Prostate gland (tissue), 2 donors: ENCODE data around the gene HPS3. TPM values are rescaled to one million over a fixed set of nuclear protein-coding genes. Genes with fewer than 3 reads are reported as not detected.

Experiments
- DNase-seq: peaks from one replicate; pipeline ENCODE4 v3.0.0-alpha.2; 2019; ENCODE audit warnings: low spot score
- H3K27ac ChIP-seq, 2 donors: fragments of 200-600 bp; sonication (generic); 2 replicates each; pipeline ENCODE4 v1.5.1; 2017 to 2019
- H3K27me3 ChIP-seq: fragments of 200-600 bp; sonication (generic); replicated peaks from 2 replicates; pipeline ENCODE4 v1.5.1; 2019; ENCODE audit not compliant: insufficient read depth
- H3K36me3 ChIP-seq, 2 donors: fragments of 200-600 bp; sonication (generic); 1 replicate in 1 of 2; 2 replicates in 1 of 2; pipeline versions ENCODE4 v1.5.1 to v1.8.1; 2017 to 2019
- H3K4me1 ChIP-seq: fragments of 200-600 bp; sonication (generic); replicated peaks from 2 replicates; pipeline ENCODE4 v1.5.1; 2019
- H3K4me3 ChIP-seq, 2 donors: fragments of 200-600 bp; sonication (generic); 2 replicates each; pipeline ENCODE4 v1.5.1; 2017 to 2019
- H3K9me3 ChIP-seq: fragments of 200-600 bp; sonication (generic); 2 replicates; pipeline ENCODE4 v1.5.1; 2017
- POLR2A ChIP-seq: fragments of 450-650 bp; IDR thresholded peaks from one replicate; pipeline ENCODE4 v1.6.1; 2016; ENCODE audit warnings: antibody characterized with exemption, mild to moderate bottlenecking
- POLR2AphosphoS5 ChIP-seq: sonication (generic); formaldehyde crosslinking; IDR thresholded peaks from one replicate; pipeline ENCODE4 v1.6.1; 2017; ENCODE audit warnings: antibody characterized with exemption
- WGBS: methylation state at CpG from one replicate; pipeline ENCODE4 v1.1.5; 2018; 5-methylcytosine and 5-hydroxymethylcytosine counted together
- intact Hi-C: fragments of 100-400 bp; cut with DNase I; formaldehyde crosslinking; loops from one replicate; pipeline ENCODE4 v1.14.2; 2022
- total RNA-seq, 2 donors: library from RNA; depleted of rRNA; stranded (reverse); fragments of >200 nt; gene quantifications; one replicate each; pipeline ENCODE4 v1.1.0, GENCODE V29; 2016
- TF ChIP-seq, protein P1 (sequence below), 4 experiments: fragments of 200-600 bp in 2 of 4; fragments of 450-650 bp in 2 of 4; sonication (generic) in 2 of 4; IDR thresholded peaks; 1 replicate in 3 of 4; 2 replicates in 1 of 4; pipeline ENCODE4 v1.5.1; 2016 to 2019; ENCODE audit warnings: antibody characterized with exemption in 4 of 4, mild to moderate bottlenecking in 2 of 4, moderate library complexity in 2 of 4

HPS3 gene
- total RNA-seq, 2 donors from 2014 or later: 17.6 to 25.2 TPM

DNA sequence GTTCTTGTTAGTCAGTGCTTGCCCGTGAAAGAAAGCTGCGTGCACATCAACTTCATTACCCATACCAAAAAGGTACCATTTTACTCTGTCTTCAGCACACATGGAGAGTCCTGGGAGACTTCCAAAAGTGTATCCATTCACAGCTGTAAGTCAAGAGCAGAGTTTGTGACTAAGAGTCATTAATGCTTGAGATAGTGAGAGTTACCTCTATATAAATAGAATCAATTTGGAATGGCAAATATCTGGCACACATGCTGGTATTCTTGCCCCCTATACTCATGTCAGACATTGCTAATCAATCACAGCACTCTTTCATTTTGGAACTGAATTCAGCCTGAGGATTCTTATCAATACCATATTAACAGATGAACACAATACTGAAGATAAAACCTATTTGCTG, 78.0 kb downstream of the HPS3 start:
- no peak for TF ChIP-seq POLR2AphosphoS5
- TF ChIP-seq POLR2A: no peak
- TF ChIP-seq, protein P1, sequence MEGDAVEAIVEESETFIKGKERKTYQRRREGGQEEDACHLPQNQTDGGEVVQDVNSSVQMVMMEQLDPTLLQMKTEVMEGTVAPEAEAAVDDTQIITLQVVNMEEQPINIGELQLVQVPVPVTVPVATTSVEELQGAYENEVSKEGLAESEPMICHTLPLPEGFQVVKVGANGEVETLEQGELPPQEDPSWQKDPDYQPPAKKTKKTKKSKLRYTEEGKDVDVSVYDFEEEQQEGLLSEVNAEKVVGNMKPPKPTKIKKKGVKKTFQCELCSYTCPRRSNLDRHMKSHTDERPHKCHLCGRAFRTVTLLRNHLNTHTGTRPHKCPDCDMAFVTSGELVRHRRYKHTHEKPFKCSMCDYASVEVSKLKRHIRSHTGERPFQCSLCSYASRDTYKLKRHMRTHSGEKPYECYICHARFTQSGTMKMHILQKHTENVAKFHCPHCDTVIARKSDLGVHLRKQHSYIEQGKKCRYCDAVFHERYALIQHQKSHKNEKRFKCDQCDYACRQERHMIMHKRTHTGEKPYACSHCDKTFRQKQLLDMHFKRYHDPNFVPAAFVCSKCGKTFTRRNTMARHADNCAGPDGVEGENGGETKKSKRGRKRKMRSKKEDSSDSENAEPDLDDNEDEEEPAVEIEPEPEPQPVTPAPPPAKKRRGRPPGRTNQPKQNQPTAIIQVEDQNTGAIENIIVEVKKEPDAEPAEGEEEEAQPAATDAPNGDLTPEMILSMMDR (IDR thresholded peaks at IDR 0.05): no peak
- no peak overlapping the region for H3K4me3 ChIP-seq
- no peak overlapping the region for H3K27ac ChIP-seq
- no peaks in the 10 kb centered on the region for H3K27me3 ChIP-seq
- DNase-seq: no peak
- WGBS: 92% methylated on average over 2 of the region's 2 CpGs
- intact Hi-C loops: no loop called here
- H3K9me3 ChIP-seq: no peaks in the 10 kb centered on the region
- no peaks in the 10 kb centered on the region for H3K4me1 ChIP-seq
- H3K36me3 ChIP-seq: no peaks in the 10 kb centered on the region

DNA sequence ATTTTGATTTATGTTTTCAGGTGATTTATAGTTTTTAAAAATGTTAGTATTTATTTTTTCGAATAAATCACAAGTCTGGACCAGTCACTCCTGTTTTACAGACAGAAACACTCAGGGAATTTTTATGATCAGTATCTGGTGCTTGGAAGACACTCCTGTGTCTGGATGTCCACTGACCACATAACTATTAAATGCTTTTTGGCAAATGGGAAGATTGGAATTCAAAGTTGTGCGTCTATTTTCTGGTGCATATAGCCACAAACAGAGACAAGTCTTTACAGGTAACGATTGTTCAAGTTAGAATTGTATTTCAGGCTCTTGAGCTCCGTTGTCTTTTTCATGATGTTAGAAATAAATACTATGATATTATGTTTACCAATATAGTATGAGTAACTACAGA, 80.0 kb downstream of the HPS3 start:
- TF ChIP-seq POLR2AphosphoS5: no peak
- TF ChIP-seq, protein P1 (IDR thresholded peaks at IDR 0.05): no peak
- H3K36me3 ChIP-seq: no peaks in the 10 kb centered on the region
- no peaks in the 10 kb centered on the region for H3K27me3 ChIP-seq
- WGBS: 36% methylated on average over 4 of the region's 4 CpGs
- no peaks in the 10 kb centered on the region for H3K4me1 ChIP-seq
- intact Hi-C loops: no loop called here
- no peak for DNase-seq
- H3K27ac ChIP-seq: no peak overlapping the region
- no peak overlapping the region for H3K4me3 ChIP-seq
- H3K9me3 ChIP-seq: no peaks in the 10 kb centered on the region

DNA sequence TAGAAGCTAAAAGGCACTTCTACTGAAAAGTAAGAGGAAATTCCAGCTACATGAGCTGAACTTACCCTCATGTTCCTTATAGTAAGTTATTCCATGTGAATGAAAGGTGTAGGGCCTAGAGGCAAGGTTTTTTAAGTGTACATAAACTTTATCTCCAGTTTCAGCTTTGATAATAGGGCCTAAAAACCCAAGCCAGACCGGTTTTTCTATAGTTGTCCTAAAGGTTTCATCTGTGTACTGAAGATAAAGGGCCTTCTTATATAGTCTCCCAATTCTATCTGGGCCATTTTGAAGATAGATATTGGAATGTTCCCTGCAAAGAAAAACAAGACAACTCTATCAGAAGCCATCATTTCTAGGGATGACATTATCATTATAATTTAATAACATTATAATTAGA, 82.9 kb downstream of the HPS3 start:
- no peak for DNase-seq
- Histone ChIP-seq H3K27me3 (no peaks in the 10 kb centered on the region), H3K9me3 (no peaks in the 10 kb centered on the region), H3K4me3 (no peak overlapping the region), H3K36me3 (no peaks in the 10 kb centered on the region), H3K27ac (no peak overlapping the region), H3K4me1 (no peaks in the 10 kb centered on the region)
- WGBS: 73% methylated on average over 1 of the region's 1 CpG
- no peak for TF ChIP-seq POLR2AphosphoS5
- TF ChIP-seq POLR2A: no peak
- TF ChIP-seq, protein P1 (IDR thresholded peaks at IDR 0.05): no peak
- intact Hi-C loops: no loop called here

DNA sequence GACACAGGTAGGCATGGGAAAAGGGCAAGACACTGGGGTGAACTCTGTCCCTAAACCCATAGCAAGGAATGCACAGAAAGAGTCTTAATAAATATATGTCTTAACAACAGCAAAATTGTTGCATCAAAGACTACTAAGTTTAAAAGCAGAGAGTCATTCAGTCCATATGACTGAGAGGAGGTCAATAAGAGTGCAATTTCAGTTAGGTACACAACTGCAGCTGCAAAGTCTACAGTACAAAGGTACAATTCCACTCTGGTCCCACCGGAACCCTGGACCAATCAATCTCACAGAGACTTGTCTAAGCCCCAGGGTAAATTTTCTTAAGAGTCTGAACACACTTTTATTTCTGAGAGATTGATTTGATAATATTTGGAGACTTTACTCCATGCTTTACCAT, 85.3 kb downstream of the HPS3 start:
- no peaks in the 10 kb centered on the region for H3K4me1 ChIP-seq
- no peak overlapping the region for H3K4me3 ChIP-seq
- H3K36me3 ChIP-seq: no peaks in the 10 kb centered on the region
- H3K27ac ChIP-seq: no peak overlapping the region
- H3K9me3 ChIP-seq: no peaks in the 10 kb centered on the region
- no peak for DNase-seq
- TF ChIP-seq POLR2A (no peak), POLR2AphosphoS5 (no peak)
- TF ChIP-seq, protein P1 (IDR thresholded peaks at IDR 0.05): no peak
- WGBS: 67% methylated on average over 1 of the region's 1 CpG
- intact Hi-C loops: no loop called here
- H3K27me3 ChIP-seq: no peaks in the 10 kb centered on the region

DNA sequence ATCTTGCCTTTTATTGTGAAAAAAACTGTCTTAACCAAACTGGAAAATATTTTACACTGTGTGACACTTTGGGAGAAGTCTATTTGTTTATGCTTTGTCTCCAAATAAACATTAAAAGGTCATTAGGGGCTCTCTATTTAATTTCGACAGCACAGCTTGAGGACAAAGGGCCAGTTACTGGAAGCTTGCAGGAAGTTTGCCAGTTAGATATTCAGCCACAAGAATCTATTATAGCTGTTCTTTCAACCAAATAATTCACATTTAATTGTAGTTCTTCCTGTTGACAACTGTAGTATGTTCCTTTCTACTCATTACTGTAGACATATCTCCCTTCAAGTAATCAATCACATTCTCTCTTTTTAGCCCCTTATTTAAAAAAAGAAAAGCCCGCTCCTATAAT, 86.1 kb downstream of the HPS3 start:
- Histone ChIP-seq H3K27me3 (no peaks in the 10 kb centered on the region), H3K4me1 (no peaks in the 10 kb centered on the region), H3K9me3 (no peaks in the 10 kb centered on the region), H3K27ac (no peak overlapping the region), H3K4me3 (no peak overlapping the region), H3K36me3 (no peaks in the 10 kb centered on the region)
- 71% methylated on average over 2 of the region's 2 CpGs for WGBS
- DNase-seq: no peak
- TF ChIP-seq POLR2A (no peak), POLR2AphosphoS5 (no peak)
- TF ChIP-seq, protein P1 (IDR thresholded peaks at IDR 0.05): no peak
- intact Hi-C loops: no loop called here
